Activated CD4-positive, alpha-beta T cell treated with anti-CD3 and anti-CD28 coated beads, Interleukin-2, amount 10 ng/mL, durations not matched to agents 24 days and 14 days (primary cell): ENCODE data around the gene HRH3. TPM values are rescaled to one million over a fixed set of nuclear protein-coding genes. Genes with fewer than 3 reads are reported as not detected.

Experiments
- DNase-seq: peaks from one replicate; pipeline ENCODE4 v3.0.0; 2022
- H3K27ac Mint-ChIP-seq: one replicate; pipeline ENCODE4 v1.8.0; 2022; ENCODE audit warnings: mild to moderate bottlenecking, mixed read lengths
- H3K27me3 Mint-ChIP-seq: one replicate; pipeline ENCODE4 v1.8.0; 2022; ENCODE audit warnings: mixed read lengths
- H3K36me3 Mint-ChIP-seq: one replicate; pipeline ENCODE4 v1.8.0; 2022; ENCODE audit warnings: low read depth, mild to moderate bottlenecking, mixed read lengths
- H3K4me1 Mint-ChIP-seq: one replicate; pipeline ENCODE4 v1.8.0; 2021; ENCODE audit warnings: mixed read lengths
- H3K4me3 Mint-ChIP-seq: one replicate; pipeline ENCODE4 v1.8.0; 2022; ENCODE audit warnings: mild to moderate bottlenecking, moderate library complexity, mixed read lengths
- H3K9me3 Mint-ChIP-seq: one replicate; pipeline ENCODE4 v1.8.0; 2021; ENCODE audit warnings: mixed read lengths
- intact Hi-C: fragments of 100-400 bp; cut with micrococcal nuclease; formaldehyde crosslinking; loops from one replicate; pipeline ENCODE4 v1.15.1; 2023
- total RNA-seq: library from RNA; stranded (reverse); gene quantifications from 2 replicates; pipeline ENCODE4 v1.2.3, GENCODE V29; 2022

The HRH3 gene
- total RNA-seq, 1 donor from 2014 or later: not detected

DNA sequence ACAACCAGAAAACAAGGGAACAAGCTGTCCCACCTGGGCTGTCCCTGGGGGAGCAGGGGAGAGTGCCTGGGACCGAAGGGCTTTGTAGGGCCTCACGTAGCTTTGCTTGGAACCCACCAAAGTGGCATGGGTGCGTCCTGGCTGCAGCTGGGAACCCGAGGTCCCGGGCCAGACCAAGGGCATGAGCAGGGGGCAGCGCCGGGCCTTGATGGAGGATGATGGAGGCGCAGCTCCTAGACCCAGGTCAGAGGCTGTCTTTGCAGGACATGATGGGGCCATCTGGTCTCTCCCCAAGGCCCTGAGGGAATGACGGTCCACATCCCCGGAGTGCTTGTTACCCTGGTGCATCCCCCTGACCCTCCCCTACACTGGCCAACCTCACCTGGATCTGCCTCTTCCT lies 10.6 kb upstream of the HRH3 start:
- no peak overlapping the region for H3K27ac Mint-ChIP-seq
- H3K27me3 Mint-ChIP-seq: no peaks in the 10 kb centered on the region
- H3K4me1 Mint-ChIP-seq: no peaks in the 10 kb centered on the region
- H3K4me3 Mint-ChIP-seq: no peak overlapping the region
- H3K9me3 Mint-ChIP-seq: no peaks in the 10 kb centered on the region
- no peak for DNase-seq
- intact Hi-C loops: no loop called here
- no peaks in the 10 kb centered on the region for H3K36me3 Mint-ChIP-seq

DNA sequence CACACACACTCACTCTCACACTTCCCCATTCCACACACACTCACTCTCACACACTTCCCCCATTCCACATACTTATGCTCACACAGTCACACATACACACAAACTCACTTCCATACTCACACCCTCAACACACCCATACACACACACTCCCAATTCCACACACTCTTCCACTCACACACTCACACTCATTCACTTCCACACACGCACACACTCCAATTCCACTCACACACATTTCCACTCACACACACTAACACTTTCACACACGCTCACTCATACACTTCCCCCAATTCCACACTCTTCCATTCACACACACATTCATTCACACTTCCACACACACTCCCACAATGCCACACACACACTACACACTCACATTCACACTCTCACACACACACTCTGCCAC lies 10.2 kb upstream of the HRH3 start:
- H3K4me1 Mint-ChIP-seq: no peaks in the 10 kb centered on the region
- intact Hi-C loops: no loop called here
- H3K27ac Mint-ChIP-seq: no peak overlapping the region
- no peaks in the 10 kb centered on the region for H3K9me3 Mint-ChIP-seq
- no peak overlapping the region for H3K4me3 Mint-ChIP-seq
- DNase-seq: no peak
- no peaks in the 10 kb centered on the region for H3K27me3 Mint-ChIP-seq
- no peaks in the 10 kb centered on the region for H3K36me3 Mint-ChIP-seq

DNA sequence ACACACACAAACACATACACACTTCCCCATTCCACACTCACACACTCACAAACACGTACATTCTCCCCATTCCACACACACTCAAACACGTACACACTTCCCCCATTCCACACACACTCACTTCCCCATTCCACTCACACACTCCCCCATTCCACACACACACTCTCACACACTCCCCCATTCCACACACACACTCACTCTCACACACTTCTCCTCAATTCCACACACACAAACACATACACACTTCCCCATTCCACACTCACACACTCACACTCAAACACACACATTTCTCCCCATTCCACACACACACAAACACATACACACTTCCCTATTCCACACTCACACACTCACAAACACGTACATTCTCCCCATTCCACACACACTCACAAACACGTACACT lies 9.6 kb upstream of the HRH3 start:
- no peak overlapping the region for H3K27ac Mint-ChIP-seq
- DNase-seq: no peak
- no peaks in the 10 kb centered on the region for H3K9me3 Mint-ChIP-seq
- H3K36me3 Mint-ChIP-seq: no peaks in the 10 kb centered on the region
- H3K4me3 Mint-ChIP-seq: no peak overlapping the region
- intact Hi-C loops: no loop called here
- peaks cover 2% of the 10 kb centered on the region for H3K27me3 Mint-ChIP-seq
- H3K4me1 Mint-ChIP-seq: no peaks in the 10 kb centered on the region

DNA sequence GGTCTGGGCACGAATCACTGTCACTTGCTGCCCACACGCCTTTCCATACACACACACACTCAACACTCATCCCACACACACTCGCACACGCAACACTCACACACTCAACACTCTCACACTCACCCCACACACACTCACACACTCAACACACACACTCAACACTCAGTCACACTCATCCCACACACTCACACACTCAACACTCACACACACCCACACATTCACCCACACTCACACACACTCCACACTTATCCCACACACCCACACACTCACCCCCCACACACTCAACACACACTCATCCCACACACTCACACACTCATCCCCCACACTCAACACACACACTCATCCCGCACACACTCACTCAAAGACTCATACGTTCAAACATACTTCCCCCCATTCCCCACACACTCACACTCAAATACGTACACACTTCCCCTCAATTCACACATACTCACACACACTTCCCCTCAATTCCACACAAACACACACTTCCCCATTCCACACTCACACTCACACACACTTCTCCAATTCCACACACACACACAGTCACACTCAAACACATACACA lies 9.0 kb upstream of the HRH3 start:
- no peak for DNase-seq
- Mint-ChIP-seq H3K27me3 (peaks cover 3% of the 10 kb centered on the region), H3K27ac (no peak overlapping the region), H3K9me3 (no peaks in the 10 kb centered on the region), H3K4me1 (no peaks in the 10 kb centered on the region), H3K36me3 (no peaks in the 10 kb centered on the region), H3K4me3 (no peak overlapping the region)
- intact Hi-C loops: no loop called here

DNA sequence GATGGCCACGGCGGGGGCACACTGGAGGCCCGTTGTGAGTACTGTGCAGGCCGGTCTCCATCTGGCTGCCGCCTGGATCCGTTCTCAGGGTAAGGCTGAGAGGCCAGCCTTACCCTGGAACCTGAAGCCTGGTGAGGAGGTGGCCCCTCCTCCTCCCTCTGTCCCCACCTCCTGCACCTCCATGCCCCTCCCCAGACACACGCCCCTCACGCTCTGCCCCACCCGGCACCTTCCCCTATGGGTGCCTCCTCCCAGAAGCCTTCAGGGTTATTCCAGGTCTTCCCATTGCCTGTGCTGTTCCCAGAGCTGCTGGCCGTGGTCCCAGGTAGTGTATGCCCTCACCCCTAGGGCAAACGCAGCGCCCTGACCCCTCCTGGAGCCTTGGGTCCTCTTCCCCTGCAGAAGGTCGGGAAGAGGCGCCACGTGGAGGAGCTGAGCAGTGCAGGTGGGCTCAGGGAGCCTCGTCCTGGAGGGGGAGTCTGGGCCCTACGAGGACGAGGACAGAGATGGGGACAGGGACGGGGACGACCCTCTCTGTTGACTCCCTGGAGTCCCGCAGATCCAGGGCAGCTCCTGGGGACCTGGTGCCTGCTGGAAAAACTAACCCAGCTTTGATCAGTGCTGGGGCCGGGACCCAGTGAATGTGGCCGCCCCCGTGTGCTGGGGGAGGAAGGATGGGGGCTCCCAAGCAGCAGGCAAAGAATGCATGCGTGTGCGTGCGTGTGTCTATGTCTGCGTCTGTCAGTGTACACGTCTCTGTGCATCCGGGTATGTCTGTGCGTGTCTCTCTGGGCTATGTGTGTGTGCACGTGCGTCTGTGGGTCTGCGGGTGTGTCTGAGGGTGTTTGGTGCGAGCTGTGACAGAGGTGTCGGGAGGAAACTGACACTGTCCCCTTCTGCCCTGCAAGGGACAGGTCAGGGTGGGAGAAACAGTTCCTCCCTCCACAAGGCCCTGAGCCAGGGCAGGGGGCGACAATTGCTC lies 8.2 kb upstream of the HRH3 start:
- H3K4me3 Mint-ChIP-seq: no peak overlapping the region
- H3K27ac Mint-ChIP-seq: no peak overlapping the region
- no peaks in the 10 kb centered on the region for H3K36me3 Mint-ChIP-seq
- H3K4me1 Mint-ChIP-seq: no peaks in the 10 kb centered on the region
- H3K27me3 Mint-ChIP-seq: peaks cover 3% of the 10 kb centered on the region
- no peaks in the 10 kb centered on the region for H3K9me3 Mint-ChIP-seq
- DNase-seq: no peak
- intact Hi-C loops: no loop called here

DNA sequence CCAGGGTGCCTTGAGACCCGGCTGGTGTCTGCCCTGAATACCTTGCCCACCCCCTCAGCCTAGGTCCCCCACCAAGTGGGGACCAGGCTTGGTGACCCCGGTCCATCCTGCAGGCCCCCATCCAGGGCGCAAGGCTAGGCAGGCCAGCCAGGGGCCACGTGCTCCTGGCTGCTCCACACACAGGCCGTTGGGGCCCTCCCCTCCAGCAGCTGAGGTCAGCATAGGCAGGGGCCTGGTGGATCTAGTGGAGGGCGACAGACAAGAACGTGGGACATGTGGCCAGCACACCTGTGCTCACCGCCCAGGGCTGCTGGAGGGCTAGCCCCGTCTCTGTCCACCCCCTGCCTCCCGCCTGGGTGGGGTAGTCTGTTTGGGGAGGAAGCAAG lies 7.5 kb upstream of the HRH3 start:
- Mint-ChIP-seq H3K27ac (no peak overlapping the region), H3K4me3 (no peak overlapping the region), H3K9me3 (no peaks in the 10 kb centered on the region), H3K36me3 (no peaks in the 10 kb centered on the region), H3K4me1 (no peaks in the 10 kb centered on the region), H3K27me3 (peaks cover 3% of the 10 kb centered on the region)
- no peak for DNase-seq
- intact Hi-C loops: no loop called here

DNA sequence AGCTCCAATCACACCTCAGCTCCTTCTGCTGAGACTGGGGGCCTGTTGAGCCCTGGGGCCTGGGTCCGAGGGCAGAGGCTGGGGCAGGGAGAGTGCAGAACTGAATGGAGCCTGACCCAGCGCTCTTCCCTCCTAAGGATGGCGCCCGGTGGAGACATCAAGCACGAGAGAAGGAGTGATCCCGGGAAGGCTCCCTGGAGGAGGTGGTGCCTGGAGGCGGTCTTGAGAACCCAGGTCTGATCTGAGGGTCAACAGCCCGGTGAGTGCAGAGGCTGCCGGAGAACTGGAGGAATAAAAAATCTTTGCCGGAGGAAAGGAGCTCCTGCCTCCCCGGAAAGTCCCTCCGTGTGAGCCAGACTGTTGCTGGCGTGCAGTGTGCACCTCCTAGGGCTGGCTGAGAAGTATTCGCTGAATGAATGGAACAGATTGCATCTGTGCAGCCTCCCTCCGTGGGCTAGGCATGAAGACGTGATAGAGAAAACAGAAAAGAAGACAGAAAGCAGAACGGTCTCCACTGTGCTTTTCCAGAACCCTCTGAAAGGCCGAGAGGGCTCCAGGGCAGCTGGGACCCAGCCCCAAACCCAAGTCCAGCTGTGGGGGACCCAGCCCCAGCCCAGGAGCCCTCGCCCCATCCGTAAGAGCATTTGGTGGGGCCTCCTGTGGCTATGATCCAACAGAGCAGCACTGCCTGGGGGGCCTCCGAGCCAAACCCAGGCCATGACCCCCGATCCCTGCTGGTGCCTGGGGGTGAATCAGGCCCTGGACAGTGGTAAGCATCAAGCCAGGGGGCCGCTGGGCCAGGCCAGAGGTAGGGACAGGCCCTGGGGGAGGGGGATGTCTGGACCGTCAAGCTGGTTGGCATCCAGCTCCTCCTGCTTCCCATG lies 6.9 kb upstream of the HRH3 start:
- no peaks in the 10 kb centered on the region for H3K4me1 Mint-ChIP-seq
- no peaks in the 10 kb centered on the region for H3K9me3 Mint-ChIP-seq
- H3K4me3 Mint-ChIP-seq: no peak overlapping the region
- no peaks in the 10 kb centered on the region for H3K36me3 Mint-ChIP-seq
- peaks cover 3% of the 10 kb centered on the region for H3K27me3 Mint-ChIP-seq
- no peak for DNase-seq
- intact Hi-C loops: no loop called here
- no peak overlapping the region for H3K27ac Mint-ChIP-seq

DNA sequence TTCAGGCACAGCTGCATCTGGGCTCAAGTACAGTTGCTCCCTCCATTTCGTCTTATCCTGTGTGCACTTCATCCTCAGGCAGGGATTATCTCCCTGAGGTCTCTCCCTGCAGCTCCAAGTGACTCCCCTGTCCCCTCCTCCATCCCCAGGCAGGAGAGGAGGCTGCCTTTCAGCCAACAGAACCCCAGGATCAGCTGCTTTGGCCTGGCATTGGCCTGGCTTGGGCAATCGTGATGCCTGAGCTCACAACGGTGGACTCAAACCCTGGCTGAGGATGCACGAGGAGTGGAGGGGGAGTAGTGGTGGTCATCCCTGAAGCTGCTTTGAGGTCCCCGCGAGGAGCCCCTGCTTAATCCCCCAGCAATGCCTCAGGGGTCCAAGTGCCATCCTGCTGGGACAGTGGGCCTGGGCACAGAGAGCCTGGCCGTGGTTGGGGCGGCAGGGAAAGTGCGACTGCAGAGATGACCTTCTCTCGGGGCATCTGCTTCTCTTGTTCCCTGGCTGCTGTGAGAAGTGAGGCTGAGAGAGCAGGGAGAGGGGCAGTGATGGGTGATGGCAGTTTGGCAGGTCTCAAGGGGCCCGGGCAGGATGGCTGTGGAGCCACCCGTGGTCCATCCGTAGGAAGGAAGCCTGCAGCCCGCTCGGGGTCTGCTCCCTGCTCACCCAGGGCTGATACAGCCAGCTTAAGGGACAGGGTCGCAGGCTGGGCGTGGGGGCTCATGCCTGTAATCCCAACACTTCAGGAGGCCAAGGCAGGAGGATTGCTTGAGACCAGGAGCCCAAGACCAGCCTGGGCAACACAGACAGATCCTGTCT lies 6.0 kb upstream of the HRH3 start:
- Mint-ChIP-seq H3K4me1 (no peaks in the 10 kb centered on the region), H3K9me3 (no peaks in the 10 kb centered on the region)

DNA sequence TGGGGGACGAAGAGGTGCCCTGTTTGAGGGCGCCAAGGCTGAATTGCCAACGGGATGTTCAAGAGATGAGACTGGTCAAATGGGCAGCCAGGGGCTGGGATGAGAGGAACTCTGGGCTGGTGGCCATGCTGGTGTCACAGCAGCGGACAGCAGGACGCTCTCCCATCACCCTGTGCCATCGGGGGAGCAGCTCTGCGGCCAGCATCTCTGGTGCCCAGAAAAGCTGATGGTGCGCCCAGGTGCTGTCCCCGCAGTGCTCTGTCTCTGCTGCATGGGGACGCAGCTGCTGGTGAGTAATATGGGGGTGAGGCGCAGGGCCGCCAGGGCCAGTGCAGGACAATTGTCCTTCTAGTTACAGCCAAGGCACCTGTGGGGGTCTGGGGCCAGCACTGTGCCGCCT lies 4.9 kb upstream of the HRH3 start:
- H3K4me3 Mint-ChIP-seq: no peak overlapping the region
- intact Hi-C loops: no loop called here
- no peaks in the 10 kb centered on the region for H3K36me3 Mint-ChIP-seq
- no peaks in the 10 kb centered on the region for H3K9me3 Mint-ChIP-seq
- no peak overlapping the region for H3K27ac Mint-ChIP-seq
- H3K4me1 Mint-ChIP-seq: no peaks in the 10 kb centered on the region
- peaks cover 11% of the 10 kb centered on the region for H3K27me3 Mint-ChIP-seq
- DNase-seq: no peak

More for the DNA sequence above, 6.0 kb upstream of the HRH3 start:
- Mint-ChIP-seq H3K4me3 (no peak overlapping the region), H3K36me3 (no peaks in the 10 kb centered on the region), H3K27me3 (peaks cover 7% of the 10 kb centered on the region), H3K27ac (no peak overlapping the region)
- DNase-seq: no peak
- intact Hi-C loops: no loop called here

DNA sequence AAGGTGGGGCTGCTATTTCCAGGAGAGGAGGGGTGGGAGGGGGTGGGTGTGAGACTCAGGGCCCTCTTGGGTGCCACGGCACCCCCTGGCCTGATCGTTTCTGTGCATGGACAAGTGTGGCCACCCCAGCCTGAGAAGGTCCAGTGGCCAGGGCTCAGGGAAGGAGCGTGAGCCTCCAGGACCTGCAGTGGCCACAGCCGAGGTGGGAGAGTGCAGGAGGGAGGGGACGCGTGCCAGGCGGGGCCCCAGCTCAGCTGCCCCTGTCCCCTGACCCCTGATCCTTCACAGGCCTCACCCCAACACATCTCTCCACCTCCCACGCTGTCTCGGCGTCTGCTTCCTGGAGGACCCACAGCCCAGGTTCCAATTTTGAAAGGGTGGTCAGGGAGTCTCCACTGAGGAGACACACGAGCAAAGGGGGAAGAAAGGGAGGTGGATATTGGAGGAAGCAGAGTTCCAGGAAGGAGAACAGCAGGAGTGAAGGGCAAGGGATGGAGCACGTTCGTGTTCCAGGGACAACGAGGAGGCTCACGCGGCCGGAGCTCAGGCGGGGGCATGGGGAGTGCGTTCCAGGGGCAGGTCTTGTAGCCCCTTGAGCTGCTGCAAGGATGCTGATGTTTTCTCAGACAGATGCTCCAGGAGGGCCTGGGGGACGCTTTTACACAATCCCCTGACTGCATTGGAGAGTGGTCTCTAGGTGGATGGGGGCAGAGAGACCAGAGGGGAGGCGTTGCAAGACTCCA lies 4.2 kb upstream of the HRH3 start:
- H3K36me3 Mint-ChIP-seq: no peaks in the 10 kb centered on the region
- no peak overlapping the region for H3K27ac Mint-ChIP-seq
- intact Hi-C loops: no loop called here

DNA sequence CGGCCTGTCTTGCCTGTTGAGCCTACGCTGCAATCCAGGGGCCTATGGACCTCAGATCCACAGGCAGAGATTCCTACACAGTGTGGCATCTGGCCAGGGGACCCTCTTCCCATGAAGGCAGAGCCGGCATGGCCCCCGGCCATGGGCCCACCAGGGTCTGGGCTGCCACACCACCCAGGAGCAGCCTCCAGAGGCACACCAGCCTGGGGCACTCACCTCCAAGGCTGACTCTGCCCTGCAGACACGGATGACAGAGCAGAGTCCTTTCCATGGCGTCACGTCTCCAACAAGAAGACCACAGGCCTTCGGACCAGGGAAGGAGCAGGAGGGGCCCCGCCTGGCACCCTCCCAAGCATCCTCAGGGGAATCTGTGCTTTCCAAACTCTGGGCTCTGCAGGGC lies 3.5 kb upstream of the HRH3 start:
- Mint-ChIP-seq H3K27ac (no peak overlapping the region), H3K27me3 (peaks cover 18% of the 10 kb centered on the region), H3K9me3 (no peaks in the 10 kb centered on the region), H3K4me3 (no peak overlapping the region), H3K4me1 (no peaks in the 10 kb centered on the region), H3K36me3 (no peaks in the 10 kb centered on the region)
- no peak for DNase-seq
- intact Hi-C loops: no loop called here

More for the DNA sequence above, 4.2 kb upstream of the HRH3 start:
- Mint-ChIP-seq H3K4me1 (no peaks in the 10 kb centered on the region), H3K4me3 (no peak overlapping the region), H3K9me3 (no peaks in the 10 kb centered on the region), H3K27me3 (peaks cover 12% of the 10 kb centered on the region)
- no peak for DNase-seq

DNA sequence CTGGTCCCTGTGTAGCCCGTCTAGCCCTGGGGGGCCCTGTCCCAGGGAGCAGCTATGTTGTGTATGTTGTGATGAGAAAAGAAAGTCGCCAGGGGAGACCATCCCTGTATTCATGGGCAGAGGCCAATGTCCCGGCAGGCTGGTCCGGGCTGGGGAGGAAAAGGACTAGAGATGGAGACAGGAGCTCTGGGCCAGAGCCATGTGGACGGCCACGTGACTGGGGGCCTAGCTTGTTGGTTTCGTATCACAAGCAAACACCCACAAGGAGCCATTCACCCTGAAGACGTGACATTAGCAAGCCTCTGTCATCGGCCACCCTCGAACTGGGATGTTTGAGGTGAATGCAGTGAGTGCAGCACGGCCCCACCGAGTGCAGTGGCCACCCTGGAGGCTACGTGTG lies 2.9 kb upstream of the HRH3 start:
- Mint-ChIP-seq H3K27me3 (peaks cover 21% of the 10 kb centered on the region), H3K4me1 (no peaks in the 10 kb centered on the region), H3K36me3 (no peaks in the 10 kb centered on the region), H3K27ac (no peak overlapping the region), H3K9me3 (no peaks in the 10 kb centered on the region), H3K4me3 (no peak overlapping the region)
- DNase-seq: no peak
- intact Hi-C loops: no loop called here
